Body of pancreas (tissue), 4 donors: Measurements from ENCODE around the gene HOXC11. TPM values are rescaled to one million over a fixed set of nuclear protein-coding genes. Genes with fewer than 3 reads are reported as not detected.
A peak's percentile ranks its signal among the peaks of the same experiment; 100 is the strongest.

Experiments used
- ATAC-seq: fragments of 150-250 bp; one replicate; pipeline ENCODE4 v1.9.1; 2016
- DNase-seq, 4 donors: peaks; one replicate each; pipeline ENCODE4 v3.0.0-alpha.2; 2019
- H3K27ac ChIP-seq, 4 donors: fragments of 200-600 bp; sonication (generic); 1 replicate in 3 of 4; 2 replicates in 1 of 4; pipeline versions ENCODE4 v1.5.1 to v1.6.1; 2016 to 2019; ENCODE audit warnings: mild to moderate bottlenecking in 1 of 4, mixed read lengths in 1 of 4, moderate library complexity in 1 of 4
- H3K27me3 ChIP-seq, 2 donors: fragments of 200-600 bp; sonication (generic); one replicate each; pipeline ENCODE4 v1.6.0; 2016; ENCODE audit warnings: mild to moderate bottlenecking in 1 of 2
- H3K36me3 ChIP-seq, 2 donors: fragments of 200-600 bp; sonication (generic); replicated peaks in 1 of 2; 2 replicates each; pipeline ENCODE4 v1.5.1; 2016; ENCODE audit warnings: low read depth in 2 of 2; ENCODE audit not compliant: insufficient read depth in 1 of 2
- H3K4me1 ChIP-seq: fragments of 200-600 bp; sonication (generic); one replicate; pipeline ENCODE4 v1.6.0; 2016
- H3K4me3 ChIP-seq, 2 donors: fragments of 200-600 bp; sonication (generic); 1 replicate in 1 of 2; 2 replicates in 1 of 2; pipeline ENCODE4 v1.5.1; 2016 to 2019
- H3K9me3 ChIP-seq, 3 donors: fragments of 200-600 bp; sonication (generic); 1 replicate in 2 of 3; 2 replicates in 1 of 3; pipeline ENCODE4 v1.5.1; 2016
- POLR2A ChIP-seq, 3 donors: fragments of 450-650 bp; IDR thresholded peaks; one replicate each; pipeline ENCODE4 v1.6.1; 2016; ENCODE audit warnings: antibody characterized with exemption in 3 of 3, mild to moderate bottlenecking in 2 of 3
- WGBS, 2 donors: methylation state at CpG; one replicate each; pipeline ENCODE4 v1.1.5; 2017; 5-methylcytosine and 5-hydroxymethylcytosine counted together
- intact Hi-C: fragments of 100-400 bp; cut with DNase I; formaldehyde crosslinking; loops from one replicate; pipeline ENCODE4 v1.15.1; 2023
- total RNA-seq, 2 donors: library from RNA; depleted of rRNA; stranded (reverse); fragments of >200 nt; gene quantifications; one replicate each; pipeline ENCODE4 v1.1.0, GENCODE V29; 2016
- TF ChIP-seq, protein P1 (sequence below), 7 experiments: fragments of 450-650 bp in 4 of 7; fragments of 200-600 bp in 3 of 7; sonication (generic) in 3 of 7; IDR thresholded peaks; one replicate each; pipeline ENCODE4 v1.5.1; 2016 to 2019; ENCODE audit warnings: antibody characterized with exemption in 7 of 7

Gene HOXC11
- total RNA-seq, 2 donors from 2014 or later = not detected

DNA sequence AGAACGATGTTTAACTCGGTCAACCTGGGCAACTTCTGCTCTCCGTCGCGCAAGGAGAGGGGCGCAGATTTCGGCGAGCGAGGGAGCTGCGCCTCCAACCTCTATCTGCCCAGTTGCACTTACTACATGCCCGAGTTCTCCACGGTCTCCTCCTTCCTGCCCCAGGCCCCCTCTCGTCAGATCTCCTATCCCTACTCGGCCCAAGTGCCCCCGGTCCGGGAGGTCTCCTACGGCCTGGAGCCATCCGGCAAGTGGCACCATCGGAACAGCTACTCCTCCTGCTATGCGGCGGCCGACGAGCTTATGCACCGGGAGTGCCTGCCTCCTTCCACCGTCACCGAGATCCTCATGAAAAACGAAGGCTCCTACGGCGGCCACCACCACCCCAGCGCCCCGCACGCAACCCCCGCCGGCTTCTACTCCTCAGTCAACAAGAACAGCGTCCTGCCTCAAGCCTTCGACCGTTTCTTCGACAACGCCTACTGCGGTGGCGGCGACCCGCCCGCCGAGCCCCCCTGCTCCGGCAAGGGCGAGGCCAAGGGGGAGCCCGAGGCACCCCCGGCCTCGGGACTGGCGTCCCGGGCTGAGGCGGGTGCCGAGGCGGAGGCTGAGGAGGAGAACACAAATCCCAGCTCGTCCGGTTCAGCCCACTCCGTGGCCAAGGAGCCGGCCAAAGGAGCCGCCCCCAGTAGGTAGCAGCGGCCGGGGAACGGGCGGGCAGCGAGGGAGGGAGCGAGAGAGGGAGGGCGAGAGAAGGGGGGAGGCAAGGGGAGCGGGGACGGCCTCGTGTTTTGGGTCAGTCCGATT is 513 bp downstream of the HOXC11 start:
- H3K4me1 ChIP-seq = peaks cover 22% of the 10 kb centered on the region
- no peak for TF ChIP-seq POLR2A (IDR thresholded peaks at IDR 0.05)
- TF ChIP-seq, protein P1, sequence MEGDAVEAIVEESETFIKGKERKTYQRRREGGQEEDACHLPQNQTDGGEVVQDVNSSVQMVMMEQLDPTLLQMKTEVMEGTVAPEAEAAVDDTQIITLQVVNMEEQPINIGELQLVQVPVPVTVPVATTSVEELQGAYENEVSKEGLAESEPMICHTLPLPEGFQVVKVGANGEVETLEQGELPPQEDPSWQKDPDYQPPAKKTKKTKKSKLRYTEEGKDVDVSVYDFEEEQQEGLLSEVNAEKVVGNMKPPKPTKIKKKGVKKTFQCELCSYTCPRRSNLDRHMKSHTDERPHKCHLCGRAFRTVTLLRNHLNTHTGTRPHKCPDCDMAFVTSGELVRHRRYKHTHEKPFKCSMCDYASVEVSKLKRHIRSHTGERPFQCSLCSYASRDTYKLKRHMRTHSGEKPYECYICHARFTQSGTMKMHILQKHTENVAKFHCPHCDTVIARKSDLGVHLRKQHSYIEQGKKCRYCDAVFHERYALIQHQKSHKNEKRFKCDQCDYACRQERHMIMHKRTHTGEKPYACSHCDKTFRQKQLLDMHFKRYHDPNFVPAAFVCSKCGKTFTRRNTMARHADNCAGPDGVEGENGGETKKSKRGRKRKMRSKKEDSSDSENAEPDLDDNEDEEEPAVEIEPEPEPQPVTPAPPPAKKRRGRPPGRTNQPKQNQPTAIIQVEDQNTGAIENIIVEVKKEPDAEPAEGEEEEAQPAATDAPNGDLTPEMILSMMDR (IDR thresholded peaks at IDR 0.05) = no peak
- intact Hi-C loops = no loop called here
- H3K4me3 ChIP-seq = no peak overlapping the region
- DNase-seq = no peak
- no peaks in the 10 kb centered on the region for H3K9me3 ChIP-seq
- WGBS, 2 donors = 2 to 5% methylated on average over 31 to 69 of the region's 71 CpGs
- no peak overlapping the region for H3K27ac ChIP-seq
- no peaks in the 10 kb centered on the region for H3K36me3 ChIP-seq
- ATAC-seq = peak; percentile 21
- peaks cover 3 to 85% of the 10 kb centered on the region in 2 donors for H3K27me3 ChIP-seq

DNA sequence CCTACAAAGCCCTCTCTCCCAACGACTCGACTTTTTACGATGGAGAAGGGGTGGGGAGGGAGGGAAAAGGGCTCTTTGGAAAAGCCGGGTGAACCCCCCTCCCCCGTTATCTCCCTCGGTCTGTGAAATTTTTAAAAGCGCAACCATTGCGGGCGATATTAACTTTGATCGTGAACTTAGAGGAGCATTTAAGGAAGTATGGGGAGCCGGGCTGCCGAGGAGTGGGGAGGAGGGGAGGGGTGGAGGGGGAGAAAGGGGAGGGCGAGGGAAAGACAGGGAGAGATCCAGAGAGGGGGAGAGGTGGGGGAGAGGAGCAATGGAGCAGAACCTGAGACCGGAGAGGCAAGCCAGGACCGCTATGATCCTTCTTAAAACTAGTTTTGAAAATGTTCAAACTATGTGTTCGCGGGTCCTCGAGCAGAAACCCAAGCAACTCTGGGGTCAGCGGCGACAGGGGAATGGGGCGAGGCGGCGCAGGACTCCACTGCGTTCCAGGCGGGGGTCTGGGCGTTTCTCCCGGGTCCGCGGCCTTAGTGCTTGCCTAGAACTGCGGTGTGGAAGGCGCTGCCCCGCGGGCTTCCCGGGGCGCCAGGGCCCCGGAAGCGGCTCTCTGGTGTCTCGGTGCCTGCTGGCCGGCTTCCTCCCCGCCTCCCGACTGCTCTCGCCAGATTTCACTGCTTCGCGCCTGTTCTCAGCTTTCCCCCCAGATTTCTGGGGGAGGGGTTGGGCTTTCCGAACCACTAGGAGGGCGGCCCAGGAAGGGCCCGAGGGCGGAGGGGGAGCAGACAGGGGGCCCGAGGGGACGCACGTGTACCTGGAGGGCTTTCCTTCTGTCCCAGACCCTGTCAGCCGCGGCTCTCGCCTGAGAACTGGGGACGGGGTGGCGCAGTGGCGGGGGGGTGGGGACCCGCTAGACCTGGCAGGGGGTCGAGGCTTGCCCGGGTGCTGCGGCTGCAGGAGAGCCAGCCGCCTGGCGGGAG is 1.4 kb downstream of the HOXC11 start, which contains the start of gene HOTAIR:
TSS of gene HOTAIR (minus strand) at position 871 of the 980 bp plus-strand sequence.
- ATAC-seq (peak; percentile 62), DNase-seq (peak in 3 of 4 donors; percentile 25 to 50 (median 43))
- intact Hi-C loops = no loop called here
- peaks cover 3 to 84% of the 10 kb centered on the region in 2 donors for H3K27me3 ChIP-seq
- WGBS, 2 donors = 2% methylated on average over 23 to 59 of the region's 63 CpGs
- peaks cover 22% of the 10 kb centered on the region for H3K4me1 ChIP-seq
- H3K36me3 ChIP-seq = no peaks in the 10 kb centered on the region
- peak within 1 kb of the TSS in 1 of 2 donors; percentile 7 for H3K4me3 ChIP-seq
- TF ChIP-seq POLR2A (IDR thresholded peaks at IDR 0.05) = no peak
- TF ChIP-seq, protein P1 (IDR thresholded peaks at IDR 0.05) = no peak
- H3K9me3 ChIP-seq = no peaks in the 10 kb centered on the region
- H3K27ac ChIP-seq = no peak within 1 kb of the TSS

DNA sequence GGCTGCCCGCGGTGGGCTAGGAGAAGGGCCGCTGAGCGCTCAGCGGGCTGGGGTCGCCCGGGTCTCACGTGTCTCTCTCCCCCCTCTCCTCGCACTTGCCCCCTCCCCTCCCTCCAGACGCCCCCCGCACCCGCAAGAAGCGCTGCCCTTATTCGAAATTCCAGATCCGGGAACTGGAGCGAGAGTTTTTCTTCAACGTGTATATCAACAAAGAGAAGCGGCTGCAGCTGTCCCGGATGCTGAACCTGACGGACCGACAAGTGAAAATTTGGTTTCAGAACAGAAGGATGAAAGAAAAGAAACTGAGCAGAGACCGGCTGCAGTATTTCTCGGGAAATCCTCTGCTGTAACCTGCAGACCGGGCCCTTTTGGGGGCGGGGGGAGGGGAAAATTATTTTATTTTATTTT is 2.1 kb downstream of the HOXC11 start:
- TF ChIP-seq, protein P1 (IDR thresholded peaks at IDR 0.05) = no peak
- no peak for TF ChIP-seq POLR2A (IDR thresholded peaks at IDR 0.05)
- Histone ChIP-seq H3K36me3 (no peaks in the 10 kb centered on the region), H3K9me3 (no peaks in the 10 kb centered on the region), H3K27me3 (peaks cover 3 to 80% of the 10 kb centered on the region in 2 donors), H3K4me3 (no peak overlapping the region), H3K4me1 (peaks cover 22% of the 10 kb centered on the region), H3K27ac (no peak overlapping the region)
- 2 to 5% methylated on average over 21 to 22 of the region's 25 CpGs for WGBS, 2 donors
- ATAC-seq (no peak), DNase-seq (no peak)
- intact Hi-C loops = no loop called here

DNA sequence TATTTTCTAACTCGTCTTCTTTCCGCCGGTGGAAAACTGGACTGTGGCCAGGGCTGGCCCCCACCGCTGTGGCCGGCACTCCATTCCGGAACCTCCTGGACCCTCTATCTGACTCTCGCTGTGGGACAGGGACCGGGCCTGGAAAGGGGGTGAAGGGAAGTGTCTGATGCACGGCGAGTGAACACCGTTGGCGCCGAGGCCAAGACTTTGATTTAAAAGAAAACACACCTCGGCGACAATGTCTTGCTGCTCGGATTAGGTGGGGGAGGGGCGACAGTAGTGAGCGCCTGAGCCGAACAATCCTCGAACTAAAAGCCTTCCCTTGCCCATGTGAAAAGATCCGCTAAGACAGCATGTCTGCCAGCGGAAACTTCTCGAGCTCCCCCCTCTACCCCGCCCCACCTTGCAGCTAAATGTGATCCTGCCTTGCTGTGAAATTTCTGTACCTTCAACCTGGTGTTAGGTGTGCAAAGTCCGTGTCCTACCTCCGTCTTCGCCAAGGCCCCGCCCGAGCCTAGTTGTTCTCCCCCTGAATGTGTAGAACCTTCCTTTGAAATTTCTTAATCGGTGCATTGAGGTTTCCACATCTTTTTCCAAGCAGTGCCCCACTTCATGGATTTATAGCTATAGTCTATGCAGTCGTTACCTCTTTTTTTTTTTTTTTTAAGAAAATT is 2.7 kb downstream of the HOXC11 start:
- Histone ChIP-seq H3K4me3 (no peak overlapping the region), H3K9me3 (no peaks in the 10 kb centered on the region), H3K27me3 (peaks cover 3 to 75% of the 10 kb centered on the region in 2 donors), H3K4me1 (peaks cover 22% of the 10 kb centered on the region), H3K27ac (no peak overlapping the region), H3K36me3 (no peaks in the 10 kb centered on the region)
- WGBS, 2 donors = 9 to 14% methylated on average over 31 of the region's 31 CpGs
- no peak for DNase-seq
- ATAC-seq = no peak
- TF ChIP-seq, protein P1 (IDR thresholded peaks at IDR 0.05) = no peak
- no peak for TF ChIP-seq POLR2A (IDR thresholded peaks at IDR 0.05)
- intact Hi-C loops = no loop called here
